Cardiac fibroblast (primary cell): ENCODE results near the gene SCN4B.

Experiments
- DNase-seq, 2 donors: peaks; one replicate each; pipeline versions ENCODE4 v3.0.0 to v3.0.0-alpha.2; 2010; ENCODE audit warnings: low read depth in 2 of 2
- H3K4me3 ChIP-seq, 2 donors: replicated peaks in 1 of 2; 1 replicate in 1 of 2; 2 replicates in 1 of 2; pipeline ENCODE4 v1.5.1; 2011; ENCODE audit warnings: low read depth in 2 of 2, low read length in 2 of 2, mild to moderate bottlenecking in 2 of 2, moderate library complexity in 1 of 2
- TF ChIP-seq, protein P1 (sequence below): IDR thresholded peaks from one replicate; pipeline ENCODE4 v1.5.1; 2011; ENCODE audit warnings: low read depth, mild to moderate bottlenecking, low read length, inconsistent platforms

SCN4B gene

DNA sequence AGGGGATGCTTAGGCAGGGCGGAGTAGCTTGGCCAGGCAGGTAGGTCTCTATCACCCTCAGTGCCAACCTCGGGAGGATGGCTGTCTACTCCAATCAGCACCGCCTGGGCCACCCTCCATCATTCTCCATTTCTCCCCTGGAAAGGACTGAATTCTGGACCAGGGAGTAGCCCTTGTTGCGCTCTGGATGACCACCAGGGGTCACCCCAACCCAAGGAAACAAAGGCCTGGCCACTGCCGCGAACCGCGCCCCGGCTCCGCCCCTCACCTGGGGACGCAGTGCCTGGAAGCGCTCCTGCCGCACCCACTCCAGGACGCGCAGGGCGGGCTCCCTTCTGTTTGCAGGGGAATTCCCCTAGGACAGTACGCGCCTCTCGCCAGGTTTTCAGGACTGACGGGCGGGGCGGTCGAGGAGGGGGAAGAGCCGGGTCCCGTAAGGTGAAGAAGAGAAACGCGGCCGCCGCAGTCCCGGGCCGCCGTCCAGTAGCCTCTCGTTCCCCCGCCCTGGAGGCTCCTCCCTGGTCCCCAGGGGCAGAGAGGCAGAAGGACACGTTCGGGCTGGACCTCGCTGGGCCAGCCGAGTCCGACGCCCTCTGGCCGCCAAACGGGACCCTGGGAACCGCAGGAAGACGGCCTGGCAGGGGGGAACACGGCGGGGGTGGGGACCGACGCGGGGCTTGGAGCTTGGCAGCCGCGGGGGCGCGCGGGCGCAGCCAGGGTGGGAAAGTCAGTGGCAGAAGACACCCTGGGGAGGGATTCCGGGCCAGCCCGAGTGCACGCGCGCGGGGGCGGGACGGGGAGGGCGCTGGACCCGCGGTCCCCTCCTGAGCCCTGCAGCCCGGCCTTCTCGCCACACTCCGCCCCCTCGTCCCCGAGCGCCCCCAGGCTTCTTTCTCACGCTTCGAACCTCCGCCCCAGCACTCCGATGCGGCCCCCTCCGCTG lies 7.1 kb downstream of the SCN4B start:
- TF ChIP-seq, protein P1, sequence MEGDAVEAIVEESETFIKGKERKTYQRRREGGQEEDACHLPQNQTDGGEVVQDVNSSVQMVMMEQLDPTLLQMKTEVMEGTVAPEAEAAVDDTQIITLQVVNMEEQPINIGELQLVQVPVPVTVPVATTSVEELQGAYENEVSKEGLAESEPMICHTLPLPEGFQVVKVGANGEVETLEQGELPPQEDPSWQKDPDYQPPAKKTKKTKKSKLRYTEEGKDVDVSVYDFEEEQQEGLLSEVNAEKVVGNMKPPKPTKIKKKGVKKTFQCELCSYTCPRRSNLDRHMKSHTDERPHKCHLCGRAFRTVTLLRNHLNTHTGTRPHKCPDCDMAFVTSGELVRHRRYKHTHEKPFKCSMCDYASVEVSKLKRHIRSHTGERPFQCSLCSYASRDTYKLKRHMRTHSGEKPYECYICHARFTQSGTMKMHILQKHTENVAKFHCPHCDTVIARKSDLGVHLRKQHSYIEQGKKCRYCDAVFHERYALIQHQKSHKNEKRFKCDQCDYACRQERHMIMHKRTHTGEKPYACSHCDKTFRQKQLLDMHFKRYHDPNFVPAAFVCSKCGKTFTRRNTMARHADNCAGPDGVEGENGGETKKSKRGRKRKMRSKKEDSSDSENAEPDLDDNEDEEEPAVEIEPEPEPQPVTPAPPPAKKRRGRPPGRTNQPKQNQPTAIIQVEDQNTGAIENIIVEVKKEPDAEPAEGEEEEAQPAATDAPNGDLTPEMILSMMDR, result peak; percentile 84
- peak overlapping the region; percentile 52 to 55 for H3K4me3 ChIP-seq
- DNase-seq, result peak; percentile 63 to 65

DNA sequence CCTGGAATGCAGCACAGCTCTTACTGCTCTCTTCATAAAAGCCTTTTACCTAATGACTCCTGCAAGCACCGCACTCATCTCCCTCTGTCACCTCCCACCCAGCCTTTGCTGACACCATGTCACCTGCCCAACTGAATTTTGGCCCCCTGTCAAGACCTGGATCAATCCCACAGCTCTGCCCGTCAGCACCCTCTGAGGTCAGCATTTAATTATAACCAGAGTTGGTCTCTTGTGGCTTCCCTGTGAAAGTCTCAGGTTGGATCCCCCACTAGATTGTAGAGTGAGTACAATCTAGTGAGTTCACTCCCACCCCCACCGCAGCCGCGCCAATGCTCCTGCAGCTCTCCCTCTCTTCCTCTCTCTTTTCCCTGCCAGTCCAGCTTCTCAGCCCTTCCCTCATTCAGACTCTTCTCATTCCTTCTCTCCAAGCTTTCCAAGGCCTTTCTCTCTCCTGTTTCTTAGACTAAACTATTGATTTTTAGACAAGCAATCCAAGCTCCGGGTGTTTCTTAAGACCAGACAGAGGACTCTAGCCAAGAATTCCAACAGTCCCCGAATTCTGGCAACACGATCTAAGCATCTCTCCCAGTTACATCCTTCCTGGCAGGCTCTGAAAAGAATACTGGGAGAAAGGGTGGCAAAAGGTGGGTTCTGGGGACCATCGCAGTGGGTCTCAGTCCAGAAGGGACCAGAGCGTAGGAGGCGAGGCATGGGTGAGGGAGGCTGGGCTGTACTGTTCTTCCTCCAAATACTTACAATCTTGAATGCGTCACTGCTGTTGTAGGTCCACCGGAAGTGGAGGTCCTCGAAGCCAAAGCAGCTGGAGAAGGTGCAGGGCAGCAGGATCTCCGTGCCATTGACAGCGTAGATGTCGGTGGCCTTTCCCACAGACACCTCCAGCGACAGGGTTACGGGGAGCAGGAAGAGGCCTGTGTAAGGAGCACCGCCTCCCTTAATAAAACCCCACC lies 8.0 kb downstream of the SCN4B start:
- TF ChIP-seq, protein P1, result no peak
- H3K4me3 ChIP-seq, result no peak overlapping the region
- no peak for DNase-seq

DNA sequence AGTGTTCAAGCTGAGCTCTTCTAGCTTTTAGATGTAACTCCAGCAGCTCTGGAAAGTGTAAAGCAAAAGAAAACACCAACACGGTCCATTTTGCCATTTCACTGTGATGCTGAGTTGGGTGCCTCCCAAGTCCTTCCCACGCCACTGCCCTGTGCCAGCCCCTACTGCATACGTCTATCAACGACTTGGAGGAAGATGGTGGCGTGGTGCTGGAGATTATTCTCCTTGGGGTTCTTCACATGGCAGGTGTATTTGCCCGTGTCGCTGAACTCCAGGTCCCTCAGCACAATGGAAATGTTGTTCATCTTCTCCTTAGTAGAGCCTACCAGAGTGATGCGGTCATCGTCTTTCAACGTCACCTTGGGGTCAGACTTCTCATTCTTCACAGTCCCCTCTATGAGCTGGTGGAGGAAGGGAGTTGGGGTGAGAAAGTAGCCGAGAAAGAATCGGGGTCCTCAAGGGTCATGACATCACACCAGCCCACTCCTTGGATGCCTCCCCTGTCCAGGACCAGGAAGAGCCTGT lies 8.9 kb downstream of the SCN4B start:
- H3K4me3 ChIP-seq, result no peak overlapping the region
- no peak for DNase-seq
- TF ChIP-seq, protein P1, result no peak

DNA sequence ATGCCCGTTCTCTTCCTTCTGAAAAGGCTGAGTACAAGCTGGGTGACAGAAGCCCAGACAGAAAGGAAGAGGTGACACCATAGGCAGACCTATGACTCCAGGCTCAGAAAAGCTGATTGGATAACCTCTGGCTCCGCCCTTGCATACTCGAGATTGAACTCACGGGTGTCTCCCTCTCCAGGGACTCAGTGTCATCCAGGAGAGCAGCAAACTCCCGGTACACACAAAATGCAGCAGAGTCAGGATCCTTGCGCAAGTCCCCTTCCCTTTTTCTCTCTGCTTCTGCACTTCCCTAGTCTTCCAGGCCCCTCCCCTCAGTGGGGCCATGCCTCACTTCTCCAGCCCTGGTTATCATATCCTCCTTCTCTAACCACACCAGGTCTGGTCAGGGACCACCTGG lies 9.8 kb downstream of the SCN4B start:
- TF ChIP-seq, protein P1, result no peak
- DNase-seq, result no peak

DNA sequence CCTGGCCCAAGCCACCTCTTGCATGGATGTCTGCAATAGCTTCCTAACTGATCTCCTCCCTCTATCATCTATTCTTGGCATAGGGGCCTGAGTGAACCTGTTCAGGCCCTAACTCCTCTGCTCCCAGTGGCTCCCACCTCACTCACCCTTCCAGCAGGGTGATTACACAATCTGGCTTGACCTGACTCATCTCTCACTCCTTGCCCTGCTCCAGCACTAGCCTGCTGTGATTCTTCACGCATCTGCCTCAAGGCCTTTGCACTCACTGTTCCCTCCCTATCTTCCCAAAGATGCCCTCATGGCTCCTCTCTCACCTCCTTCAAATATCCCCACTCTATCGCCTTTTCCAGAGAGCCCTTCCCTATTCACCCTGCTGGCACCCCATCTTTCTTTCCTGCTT lies 10.5 kb downstream of the SCN4B start:
- DNase-seq, result peak in 1 of 2 donors; percentile 42
- TF ChIP-seq, protein P1, result no peak
- H3K4me3 ChIP-seq, result no peak overlapping the region

More for the DNA sequence above, 9.8 kb downstream of the SCN4B start:
- no peak overlapping the region for H3K4me3 ChIP-seq

DNA sequence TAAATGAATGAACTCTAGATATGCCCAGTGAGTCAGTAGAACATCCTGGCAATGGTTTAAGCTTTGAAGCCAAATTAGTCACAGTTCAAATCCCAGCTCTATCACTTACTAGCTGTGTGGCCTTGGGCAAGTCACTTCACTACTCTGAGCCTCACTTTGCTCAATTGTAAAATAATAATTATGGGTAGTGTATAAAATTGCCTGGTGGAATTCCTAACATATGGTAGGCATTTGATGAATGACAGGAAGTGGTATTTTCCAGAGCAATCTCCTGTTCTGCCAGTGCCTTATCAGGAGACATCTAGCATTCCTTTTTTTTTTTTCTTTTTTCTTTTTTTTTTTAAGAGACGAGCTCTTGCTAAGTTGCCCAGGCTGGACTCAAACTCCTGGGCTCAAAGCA lies 13.0 kb downstream of the SCN4B start:
- TF ChIP-seq, protein P1, result no peak
- DNase-seq, result peak in 1 of 2 donors; percentile 12
- no peak overlapping the region for H3K4me3 ChIP-seq
